Measurements from ENCODE around the gene RAB3GAP2.
"Not testable (repeated sequence)": the region's sequence is repeated elsewhere in the genome, so short reads cannot be mapped to it uniquely, and the experiment has no call there.

DNA sequence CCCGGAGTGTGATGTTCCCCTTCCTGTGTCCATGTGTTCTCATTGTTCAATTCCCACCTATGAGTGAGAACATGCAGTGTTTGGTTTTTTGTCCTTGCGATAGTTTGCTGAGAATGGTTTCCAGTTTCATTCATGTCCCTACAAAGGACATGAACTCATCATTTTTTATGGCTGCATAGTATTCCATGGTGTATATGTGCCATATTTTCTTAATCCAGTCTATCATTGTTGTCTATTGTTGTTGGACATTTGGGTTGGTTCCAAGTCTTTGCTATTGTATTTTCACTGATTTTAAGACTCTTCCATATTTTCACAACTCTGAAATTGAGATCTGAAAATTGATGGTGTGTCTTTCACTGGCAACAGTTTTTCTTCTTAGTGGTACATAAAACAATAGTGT is 67.5 kb downstream of the RAB3GAP2 start:
- TF ChIP-seq, protein P1, sequence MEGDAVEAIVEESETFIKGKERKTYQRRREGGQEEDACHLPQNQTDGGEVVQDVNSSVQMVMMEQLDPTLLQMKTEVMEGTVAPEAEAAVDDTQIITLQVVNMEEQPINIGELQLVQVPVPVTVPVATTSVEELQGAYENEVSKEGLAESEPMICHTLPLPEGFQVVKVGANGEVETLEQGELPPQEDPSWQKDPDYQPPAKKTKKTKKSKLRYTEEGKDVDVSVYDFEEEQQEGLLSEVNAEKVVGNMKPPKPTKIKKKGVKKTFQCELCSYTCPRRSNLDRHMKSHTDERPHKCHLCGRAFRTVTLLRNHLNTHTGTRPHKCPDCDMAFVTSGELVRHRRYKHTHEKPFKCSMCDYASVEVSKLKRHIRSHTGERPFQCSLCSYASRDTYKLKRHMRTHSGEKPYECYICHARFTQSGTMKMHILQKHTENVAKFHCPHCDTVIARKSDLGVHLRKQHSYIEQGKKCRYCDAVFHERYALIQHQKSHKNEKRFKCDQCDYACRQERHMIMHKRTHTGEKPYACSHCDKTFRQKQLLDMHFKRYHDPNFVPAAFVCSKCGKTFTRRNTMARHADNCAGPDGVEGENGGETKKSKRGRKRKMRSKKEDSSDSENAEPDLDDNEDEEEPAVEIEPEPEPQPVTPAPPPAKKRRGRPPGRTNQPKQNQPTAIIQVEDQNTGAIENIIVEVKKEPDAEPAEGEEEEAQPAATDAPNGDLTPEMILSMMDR (conservative IDR thresholded peaks at IDR 0.05) = not testable (repeated sequence)
- TF ChIP-seq ZFX (IDR thresholded peaks at IDR 0.05) = not testable (repeated sequence)
